Panc1 (cell line): Measurements from ENCODE around the gene DAZAP1. TPM values are rescaled to one million over a fixed set of nuclear protein-coding genes. Genes with fewer than 3 reads are reported as not detected.

Source experiments
- ATAC-seq: fragments of 200-7000 bp; cut with Tn5 transposase; 2 replicates; pipeline ENCODE4 v1.9.1; 2020; ENCODE audit warnings: mild to moderate bottlenecking, moderate library complexity
- BruUV-seq: library from RNA; stranded (reverse); fragments of 400-500 nt; replicated peaks from 2 replicates; lab custom pipeline; 2021; lab: Mats Ljungman, UMichigan
- CTCF ChIA-PET: fragments of 300-600 bp; sonication (Branson Sonifier 250); formaldehyde crosslinking; loops from one replicate; lab custom pipeline; 2022; ENCODE audit warnings: antibody characterized with exemption; lab: Charles Lee
- POLR2A ChIA-PET: fragments of 300-600 bp; sonication (Branson Sonifier 250); formaldehyde crosslinking; loops from one replicate; lab custom pipeline; 2022; ENCODE audit warnings: antibody characterized with exemption; lab: Charles Lee
- DNase-seq: peaks from one replicate; pipeline ENCODE4 v3.0.0-alpha.2; 2010; ENCODE audit warnings: low read depth, low spot score
- H3K27ac ChIP-seq: 2 replicates; pipeline ENCODE4 v1.5.1; 2011; ENCODE audit warnings: mild to moderate bottlenecking, low read length, inconsistent platforms
- H3K27me3 ChIP-seq: fragments of 200-500 bp; sonication (Bioruptor generic); 2 replicates; pipeline ENCODE4 v1.6.0; 2014; ENCODE audit warnings: low read length, inconsistent platforms; ENCODE audit not compliant: control insufficient read depth, insufficient read depth
- H3K36me3 ChIP-seq: fragments of 200-500 bp; sonication (Bioruptor generic); 2 replicates; pipeline ENCODE4 v1.5.1; 2014; ENCODE audit warnings: inconsistent platforms, mild to moderate bottlenecking, low read length, moderate library complexity; ENCODE audit not compliant: control insufficient read depth, insufficient read depth
- H3K4me1 ChIP-seq: 2 replicates; pipeline ENCODE4 v1.5.1; 2011; ENCODE audit warnings: inconsistent platforms, mild to moderate bottlenecking, low read length, moderate library complexity; ENCODE audit not compliant: control insufficient read depth, insufficient read depth
- H3K4me3 ChIP-seq, 2 experiments: 2 replicates each; pipeline ENCODE4 v1.5.1; 2011 to 2012; ENCODE audit warnings: low read depth in 2 of 2, low read length in 2 of 2, mild to moderate bottlenecking in 2 of 2, inconsistent platforms in 1 of 2, moderate library complexity in 1 of 2
- H3K9me3 ChIP-seq: fragments of 200-500 bp; sonication (Bioruptor generic); 2 replicates; pipeline ENCODE4 v1.5.1; 2014; ENCODE audit warnings: low read depth, mild to moderate bottlenecking, inconsistent platforms, low read length, moderate library complexity; ENCODE audit not compliant: control insufficient read depth, insufficient read depth
- CTCF ChIP-seq: fragments of 450-650 bp; IDR thresholded peaks from 2 replicates; pipeline ENCODE4 v1.5.1; 2017; ENCODE audit warnings: mild to moderate bottlenecking
- POLR2AphosphoS5 ChIP-seq: IDR thresholded peaks from 2 replicates; pipeline ENCODE4 v1.6.1; 2012; ENCODE audit warnings: mild to moderate bottlenecking, low read depth, low read length, moderate library complexity
- SIN3A ChIP-seq: IDR thresholded peaks from 2 replicates; pipeline ENCODE4 v1.6.1; 2012; ENCODE audit warnings: low read depth, mild to moderate bottlenecking, low read length, moderate library complexity, borderline replicate concordance; ENCODE audit not compliant: insufficient read depth
- TCF7L2 ChIP-seq: IDR thresholded peaks from 2 replicates; pipeline ENCODE4 v1.6.1; 2011; ENCODE audit warnings: mild to moderate bottlenecking, low read depth, low read length, inconsistent platforms
- in situ Hi-C: cut with HindIII; loops from 2 replicates; pipeline ENCODE4 v1.10.0; 2016; ENCODE audit warnings: low sequenced_read_pairs, low pct_unique_long_range_greater_than_20kb
- intact Hi-C: fragments of 100-400 bp; cut with micrococcal nuclease; formaldehyde crosslinking; loops from one replicate; pipeline ENCODE4 v1.10.0; 2022; ENCODE audit not compliant: unreplicated experiment
- total RNA-seq: library from RNA; stranded (reverse); gene quantifications from one replicate; pipeline ENCODE4 v1.2.1, GENCODE V29; 2021; ENCODE audit not compliant: unreplicated experiment
- TF ChIP-seq, protein P1 (sequence below), 2 experiments: IDR thresholded peaks; 2 replicates each; pipeline ENCODE4 v1.6.1; 2011 to 2012; ENCODE audit warnings: low read depth in 2 of 2, control low read depth in 1 of 2, low read length in 1 of 2, mild to moderate bottlenecking in 1 of 2, moderate library complexity in 1 of 2; ENCODE audit not compliant: insufficient read depth in 1 of 2

DAZAP1 gene
- total RNA-seq, 1 experiment from 2014 or later, result 195 TPM

GRCh38 chr19:1411255-1412191, 4.1 kb downstream of the DAZAP1 start:
- no peak for DNase-seq
- Histone ChIP-seq H3K36me3 (no peaks in the 10 kb centered on the region; the same call in 1 of the 2 replicates), H3K9me3 (no peaks in the 10 kb centered on the region), H3K27ac (no peak overlapping the region; the same call in 1 of the 2 replicates), H3K4me3 (no peak overlapping the region), H3K4me1 (peaks cover 46% of the 10 kb centered on the region), H3K27me3 (no peaks in the 10 kb centered on the region)
- no peak for ATAC-seq
- intact Hi-C loops, result no loop called here
- in situ Hi-C loops, result no loop called here
- no peak for TF ChIP-seq POLR2AphosphoS5
- TF ChIP-seq, protein P1, sequence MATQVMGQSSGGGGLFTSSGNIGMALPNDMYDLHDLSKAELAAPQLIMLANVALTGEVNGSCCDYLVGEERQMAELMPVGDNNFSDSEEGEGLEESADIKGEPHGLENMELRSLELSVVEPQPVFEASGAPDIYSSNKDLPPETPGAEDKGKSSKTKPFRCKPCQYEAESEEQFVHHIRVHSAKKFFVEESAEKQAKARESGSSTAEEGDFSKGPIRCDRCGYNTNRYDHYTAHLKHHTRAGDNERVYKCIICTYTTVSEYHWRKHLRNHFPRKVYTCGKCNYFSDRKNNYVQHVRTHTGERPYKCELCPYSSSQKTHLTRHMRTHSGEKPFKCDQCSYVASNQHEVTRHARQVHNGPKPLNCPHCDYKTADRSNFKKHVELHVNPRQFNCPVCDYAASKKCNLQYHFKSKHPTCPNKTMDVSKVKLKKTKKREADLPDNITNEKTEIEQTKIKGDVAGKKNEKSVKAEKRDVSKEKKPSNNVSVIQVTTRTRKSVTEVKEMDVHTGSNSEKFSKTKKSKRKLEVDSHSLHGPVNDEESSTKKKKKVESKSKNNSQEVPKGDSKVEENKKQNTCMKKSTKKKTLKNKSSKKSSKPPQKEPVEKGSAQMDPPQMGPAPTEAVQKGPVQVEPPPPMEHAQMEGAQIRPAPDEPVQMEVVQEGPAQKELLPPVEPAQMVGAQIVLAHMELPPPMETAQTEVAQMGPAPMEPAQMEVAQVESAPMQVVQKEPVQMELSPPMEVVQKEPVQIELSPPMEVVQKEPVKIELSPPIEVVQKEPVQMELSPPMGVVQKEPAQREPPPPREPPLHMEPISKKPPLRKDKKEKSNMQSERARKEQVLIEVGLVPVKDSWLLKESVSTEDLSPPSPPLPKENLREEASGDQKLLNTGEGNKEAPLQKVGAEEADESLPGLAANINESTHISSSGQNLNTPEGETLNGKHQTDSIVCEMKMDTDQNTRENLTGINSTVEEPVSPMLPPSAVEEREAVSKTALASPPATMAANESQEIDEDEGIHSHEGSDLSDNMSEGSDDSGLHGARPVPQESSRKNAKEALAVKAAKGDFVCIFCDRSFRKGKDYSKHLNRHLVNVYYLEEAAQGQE (IDR thresholded peaks at IDR 0.05; ENCODE audit: insufficient read depth in 1 of 2, low read depth in 2 of 2, low read length in 1 of 2), result no peak
- peak; percentile 69; the same call in 1 of the 2 replicates for TF ChIP-seq TCF7L2
- TF ChIP-seq CTCF, result no peak
- no TSS peak for BruUV-seq
- ChIA-PET POLR2A (no interaction called here), CTCF (interaction anchor here (0.5 kb wide), 1 partner anchor 135 kb away, joined by 6 read pairs; no protein-coding TSS in a partner anchor)

- no TSS peak for BruUV-seq
- Histone ChIP-seq H3K36me3 (no peaks in the 10 kb centered on the region; the same call in 1 of the 2 replicates), H3K9me3 (no peaks in the 10 kb centered on the region), H3K27ac (no peak overlapping the region), H3K4me3 (no peak overlapping the region), H3K27me3 (no peaks in the 10 kb centered on the region), H3K4me1 (peaks cover 49% of the 10 kb centered on the region)
- intact Hi-C loops (no loop called here), in situ Hi-C loops (no loop called here)
- ChIA-PET CTCF (interaction anchor here (0.5 kb wide), 1 partner anchor 134 kb away, joined by 6 read pairs; no protein-coding TSS in a partner anchor), POLR2A (no interaction called here)
- ATAC-seq, result no peak
- TF ChIP-seq SIN3A (no peak), CTCF (no peak), TCF7L2 (no peak), POLR2AphosphoS5 (no peak)
- TF ChIP-seq, protein P1 (IDR thresholded peaks at IDR 0.05; ENCODE audit: insufficient read depth in 1 of 2, low read depth in 2 of 2, low read length in 1 of 2), result no peak
- DNase-seq, result no peak
Observed at GRCh38 chr19:1412323-1412923, 5.0 kb downstream of the DAZAP1 start.
